HPDE6-E6E7 (cell line): ENCODE measurements around the gene ZC3H7A.
"Not testable (repeated sequence)": the region's sequence is repeated elsewhere in the genome, so short reads cannot be mapped to it uniquely, and the experiment has no call there.

Experiments
- DNase-seq: peaks from one replicate; pipeline ENCODE4 v3.0.0; 2011; ENCODE audit warnings: missing footprints; ENCODE audit errors: extremely low spot score

ZC3H7A gene, protein sequence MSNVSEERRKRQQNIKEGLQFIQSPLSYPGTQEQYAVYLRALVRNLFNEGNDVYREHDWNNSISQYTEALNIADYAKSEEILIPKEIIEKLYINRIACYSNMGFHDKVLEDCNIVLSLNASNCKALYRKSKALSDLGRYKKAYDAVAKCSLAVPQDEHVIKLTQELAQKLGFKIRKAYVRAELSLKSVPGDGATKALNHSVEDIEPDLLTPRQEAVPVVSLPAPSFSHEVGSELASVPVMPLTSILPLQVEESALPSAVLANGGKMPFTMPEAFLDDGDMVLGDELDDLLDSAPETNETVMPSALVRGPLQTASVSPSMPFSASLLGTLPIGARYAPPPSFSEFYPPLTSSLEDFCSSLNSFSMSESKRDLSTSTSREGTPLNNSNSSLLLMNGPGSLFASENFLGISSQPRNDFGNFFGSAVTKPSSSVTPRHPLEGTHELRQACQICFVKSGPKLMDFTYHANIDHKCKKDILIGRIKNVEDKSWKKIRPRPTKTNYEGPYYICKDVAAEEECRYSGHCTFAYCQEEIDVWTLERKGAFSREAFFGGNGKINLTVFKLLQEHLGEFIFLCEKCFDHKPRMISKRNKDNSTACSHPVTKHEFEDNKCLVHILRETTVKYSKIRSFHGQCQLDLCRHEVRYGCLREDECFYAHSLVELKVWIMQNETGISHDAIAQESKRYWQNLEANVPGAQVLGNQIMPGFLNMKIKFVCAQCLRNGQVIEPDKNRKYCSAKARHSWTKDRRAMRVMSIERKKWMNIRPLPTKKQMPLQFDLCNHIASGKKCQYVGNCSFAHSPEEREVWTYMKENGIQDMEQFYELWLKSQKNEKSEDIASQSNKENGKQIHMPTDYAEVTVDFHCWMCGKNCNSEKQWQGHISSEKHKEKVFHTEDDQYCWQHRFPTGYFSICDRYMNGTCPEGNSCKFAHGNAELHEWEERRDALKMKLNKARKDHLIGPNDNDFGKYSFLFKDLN

DNA sequence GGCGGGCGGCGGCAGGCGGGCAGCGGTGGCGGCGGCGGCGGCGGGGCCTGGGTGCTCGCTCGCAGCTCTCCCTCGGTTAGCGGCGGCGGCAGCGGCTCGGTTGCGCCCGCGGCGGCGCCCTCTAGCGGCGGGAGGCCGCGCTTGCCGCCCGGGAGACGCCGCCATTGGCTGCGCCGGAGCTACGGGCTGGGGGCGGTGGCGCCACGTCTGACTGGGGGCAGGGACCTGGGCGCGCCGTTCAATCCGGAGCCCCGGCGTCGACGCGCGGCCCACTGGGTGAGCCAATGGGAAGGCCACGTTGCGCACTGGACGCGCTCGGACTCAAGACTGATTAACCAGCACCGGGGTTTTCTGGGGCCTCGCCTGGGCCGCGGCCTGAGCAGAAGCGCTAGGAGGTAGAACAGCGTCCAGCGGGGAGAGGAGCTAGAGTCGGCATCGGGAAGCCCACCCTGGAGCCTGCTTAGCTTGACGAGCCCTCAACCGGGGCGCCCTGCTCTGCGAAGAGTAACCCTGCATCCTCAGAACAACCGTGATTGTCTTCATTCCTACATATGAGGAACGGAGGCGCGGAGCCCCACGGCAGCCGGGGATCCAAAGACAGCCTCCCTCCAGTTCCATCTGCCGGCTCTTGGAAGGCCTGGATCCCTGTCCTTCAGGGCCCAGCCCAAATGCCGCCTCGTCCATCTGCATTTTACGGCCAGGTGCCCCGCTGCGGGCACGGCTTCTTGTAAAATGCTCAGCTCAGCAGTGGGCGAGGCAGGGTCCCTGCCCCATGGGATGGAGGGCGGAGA, at the start of gene ZC3H7A:
Gene ZC3H7A (minus strand): TSS at position 93 of the 791 bp plus-strand sequence. CDS start 14,904 bp downstream, outside the sequence.
- DNase-seq = peak; percentile 95

DNA sequence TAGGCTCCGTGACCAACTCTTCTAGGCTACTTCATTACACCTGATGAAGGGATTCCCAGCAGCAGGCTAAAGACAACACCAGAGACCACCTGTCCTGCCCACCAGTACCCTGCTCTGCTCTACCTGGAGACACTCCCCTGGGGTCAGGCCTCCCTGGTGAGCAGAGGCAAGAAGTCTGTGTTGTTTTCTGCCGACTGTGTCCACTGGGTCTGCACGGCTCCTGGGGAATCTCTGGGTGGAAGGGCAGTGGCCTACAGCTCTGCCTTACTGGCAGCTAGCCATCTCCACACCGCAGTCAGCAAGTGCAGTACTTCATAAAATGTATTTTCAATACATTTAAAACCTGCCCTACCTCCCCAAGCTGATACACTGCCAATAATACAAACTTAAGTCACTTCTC, 47.4 kb upstream of the ZC3H7A start:
- no peak for DNase-seq

DNA sequence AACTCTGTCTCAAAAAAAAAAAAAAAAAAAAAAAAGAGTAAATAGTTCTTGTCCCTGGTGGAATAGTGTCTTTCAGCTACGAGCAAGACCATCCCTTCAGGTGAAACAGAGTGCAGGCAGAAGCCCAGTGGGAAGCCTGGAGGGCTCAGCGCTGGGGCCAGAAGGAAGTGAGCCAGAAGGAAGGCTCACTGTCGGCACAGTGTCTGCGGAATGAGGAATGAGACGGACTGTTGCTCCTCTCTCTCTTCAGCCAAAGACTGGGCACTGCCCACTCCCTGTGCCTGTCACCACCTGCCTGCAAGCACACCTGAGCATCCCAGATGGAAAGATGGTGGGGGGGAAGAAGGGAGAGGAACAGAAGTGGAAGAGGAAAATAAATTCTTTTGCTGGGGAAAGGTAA, 46.8 kb upstream of the ZC3H7A start:
- no peak for DNase-seq

DNA sequence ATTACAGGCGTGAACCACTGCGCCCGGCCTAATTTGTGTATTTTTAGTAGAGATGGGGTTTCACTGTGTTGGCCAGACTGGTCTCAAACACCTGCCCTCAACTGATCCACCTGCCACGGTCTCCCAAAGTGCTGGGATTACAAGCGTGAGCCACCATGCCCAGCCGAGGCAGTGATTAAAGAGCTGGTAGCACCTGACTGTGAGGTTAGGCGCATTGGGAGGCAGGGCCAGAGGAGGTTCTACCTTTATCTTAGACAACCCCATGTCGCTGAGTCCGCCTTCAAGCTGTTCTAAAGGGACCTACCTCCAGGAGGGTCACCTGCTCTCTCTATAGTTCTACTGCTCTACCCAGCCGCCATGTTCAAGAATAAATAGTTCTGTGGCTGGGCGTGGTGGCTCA, 46.1 kb upstream of the ZC3H7A start:
- no peak for DNase-seq

DNA sequence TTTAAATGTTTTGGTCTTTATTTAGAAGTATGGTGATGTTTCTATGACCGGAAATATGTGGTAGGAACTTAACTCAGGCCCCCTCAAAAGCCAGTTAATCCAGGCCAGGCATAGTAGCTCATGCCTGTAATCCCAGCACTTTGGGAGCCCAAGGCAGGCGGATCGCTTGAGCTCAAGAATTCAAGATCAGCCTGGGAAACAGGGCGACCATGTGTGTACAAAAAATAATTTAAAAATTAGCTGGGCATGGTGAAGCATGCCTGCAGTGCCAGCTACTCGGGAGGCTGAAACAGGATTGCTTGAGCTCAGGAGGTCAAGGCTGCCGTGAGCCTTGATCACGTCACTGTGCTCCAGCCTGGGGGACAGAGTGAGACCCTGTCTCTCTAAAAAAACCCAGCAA, 44.0 kb upstream of the ZC3H7A start:
- no peak for DNase-seq

DNA sequence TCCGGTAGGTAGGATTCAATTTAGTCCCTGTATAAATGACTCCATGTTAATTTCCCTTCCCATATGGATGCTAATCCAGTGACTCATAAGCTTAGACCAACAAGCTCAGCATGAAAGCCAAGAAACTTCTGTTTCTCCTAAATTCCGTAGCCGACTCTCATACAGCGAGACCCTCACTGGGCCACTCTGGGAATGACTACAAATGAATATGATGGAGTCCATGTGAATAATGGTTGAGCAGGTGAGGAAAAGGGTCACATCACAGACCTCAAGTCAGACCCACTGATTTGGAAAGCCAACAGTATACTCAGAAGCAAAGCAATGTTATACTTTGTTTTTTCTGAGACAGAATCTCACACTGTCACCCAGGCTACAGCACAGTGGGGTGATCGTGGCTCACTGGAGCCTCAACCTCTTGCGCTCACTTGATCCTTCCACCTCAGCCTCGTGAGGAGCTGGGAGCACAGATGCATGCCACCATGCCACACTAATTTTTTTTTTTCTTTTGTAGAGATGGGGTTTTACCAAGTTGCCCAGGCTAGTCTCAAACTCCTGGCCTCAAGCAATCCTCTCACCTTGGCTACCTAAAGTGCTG, 39.7 kb upstream of the ZC3H7A start:
- no peak for DNase-seq

DNA sequence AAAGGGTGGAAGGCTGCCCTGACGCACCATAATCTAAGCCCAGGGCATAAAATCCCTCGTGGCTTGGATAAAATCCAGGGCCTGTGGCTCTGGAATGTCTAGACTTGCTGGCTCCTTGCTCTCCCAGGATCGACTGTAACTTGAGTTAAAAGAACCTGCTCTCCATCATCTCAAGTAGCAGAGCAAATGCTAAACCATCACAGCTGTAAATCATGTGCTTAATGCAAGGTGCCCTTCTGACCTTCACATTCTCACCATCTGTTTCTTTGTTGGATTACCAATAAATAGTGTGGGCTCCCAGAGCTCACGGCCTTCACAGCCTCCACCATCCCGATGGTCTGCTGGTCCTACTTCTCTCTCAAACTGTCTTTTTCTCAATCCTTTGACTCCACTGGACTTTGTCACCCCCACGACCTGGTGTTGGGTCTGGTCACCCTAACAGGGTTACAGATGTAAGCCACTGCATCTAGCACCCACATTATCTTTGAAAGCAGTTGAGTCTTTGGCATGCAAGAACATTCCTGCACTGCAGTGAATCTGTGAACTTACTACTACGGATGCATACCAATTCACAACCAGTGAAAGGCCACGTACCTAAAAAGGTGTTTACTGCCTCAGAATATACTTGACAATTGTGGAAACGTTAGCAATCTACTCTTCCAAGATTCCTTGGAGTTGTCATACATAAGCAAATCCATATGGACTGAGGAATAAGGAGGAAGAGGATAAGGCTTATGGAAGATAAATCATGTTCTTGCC, 39.0 kb upstream of the ZC3H7A start:
- no peak for DNase-seq

DNA sequence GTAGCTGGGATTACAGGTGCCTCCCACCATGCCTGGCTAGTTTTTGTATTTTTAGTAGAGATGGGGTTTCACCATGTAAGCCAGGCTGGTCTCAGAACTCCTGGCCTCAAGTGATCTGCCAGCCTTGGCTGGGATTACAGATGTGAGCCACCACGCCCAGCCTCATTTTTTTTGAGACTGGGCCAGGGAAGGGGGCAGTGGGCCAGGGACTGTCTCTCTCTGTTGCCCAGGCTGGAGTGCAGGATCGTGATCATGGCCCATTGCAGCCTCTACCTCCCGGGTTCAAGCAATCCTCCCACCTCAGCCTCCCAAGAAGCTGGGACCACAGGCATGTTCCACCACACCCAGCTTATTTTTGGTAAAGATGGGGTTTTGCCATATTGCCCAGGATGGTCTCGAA, 38.3 kb upstream of the ZC3H7A start:
- DNase-seq = no peak

DNA sequence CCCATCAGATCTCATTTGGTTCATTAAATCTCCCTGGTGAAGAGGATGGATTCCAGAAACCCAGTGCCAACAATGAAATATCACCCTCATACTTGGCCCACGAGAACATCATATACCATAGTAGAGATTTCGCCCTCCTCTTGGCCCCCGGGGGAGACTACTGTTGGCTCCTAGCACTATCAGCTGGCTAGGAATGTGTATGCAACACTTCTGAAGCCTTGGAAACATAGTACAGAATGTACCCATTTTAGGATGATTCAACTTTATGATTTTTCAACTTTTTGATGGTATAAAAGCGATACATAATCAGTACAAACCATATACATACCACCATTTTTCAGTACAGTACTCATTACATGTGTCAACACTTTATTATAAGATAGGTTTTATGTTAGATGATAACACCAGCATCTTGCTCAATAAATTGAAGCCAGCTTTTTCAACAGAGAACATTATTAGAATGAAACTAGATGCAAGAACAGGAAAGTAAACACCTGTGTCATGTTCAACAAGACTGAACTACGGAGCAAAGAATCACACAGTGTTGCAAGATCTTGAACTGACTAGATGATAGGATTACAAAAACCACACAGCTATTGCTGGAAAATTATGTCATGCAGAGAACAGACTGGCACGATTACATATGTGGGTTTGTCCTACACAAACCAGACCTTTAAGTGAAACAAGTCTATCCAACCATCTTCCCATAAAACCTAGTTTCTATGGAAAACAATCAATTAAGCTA, 37.1 kb upstream of the ZC3H7A start:
- peak; percentile 49 for DNase-seq

DNA sequence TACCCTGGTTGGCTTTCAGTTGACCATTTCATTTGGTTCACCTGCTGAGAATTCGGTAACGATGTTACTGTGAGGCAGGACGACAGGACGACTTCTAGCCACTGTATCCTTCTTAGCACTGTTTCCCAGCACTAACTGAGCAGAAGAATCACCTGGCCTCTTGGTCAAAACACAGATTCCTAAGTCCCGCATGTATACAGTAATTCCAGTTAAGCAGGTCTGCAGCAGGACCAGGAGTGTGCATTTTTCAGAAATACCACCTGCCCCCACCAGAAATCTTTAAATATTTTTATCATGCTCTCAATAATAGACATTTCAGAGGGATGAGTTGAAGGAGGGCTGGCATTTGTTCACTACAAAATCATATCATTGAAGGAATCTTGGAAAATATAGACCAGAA, 31.6 kb upstream of the ZC3H7A start:
- no peak for DNase-seq

DNA sequence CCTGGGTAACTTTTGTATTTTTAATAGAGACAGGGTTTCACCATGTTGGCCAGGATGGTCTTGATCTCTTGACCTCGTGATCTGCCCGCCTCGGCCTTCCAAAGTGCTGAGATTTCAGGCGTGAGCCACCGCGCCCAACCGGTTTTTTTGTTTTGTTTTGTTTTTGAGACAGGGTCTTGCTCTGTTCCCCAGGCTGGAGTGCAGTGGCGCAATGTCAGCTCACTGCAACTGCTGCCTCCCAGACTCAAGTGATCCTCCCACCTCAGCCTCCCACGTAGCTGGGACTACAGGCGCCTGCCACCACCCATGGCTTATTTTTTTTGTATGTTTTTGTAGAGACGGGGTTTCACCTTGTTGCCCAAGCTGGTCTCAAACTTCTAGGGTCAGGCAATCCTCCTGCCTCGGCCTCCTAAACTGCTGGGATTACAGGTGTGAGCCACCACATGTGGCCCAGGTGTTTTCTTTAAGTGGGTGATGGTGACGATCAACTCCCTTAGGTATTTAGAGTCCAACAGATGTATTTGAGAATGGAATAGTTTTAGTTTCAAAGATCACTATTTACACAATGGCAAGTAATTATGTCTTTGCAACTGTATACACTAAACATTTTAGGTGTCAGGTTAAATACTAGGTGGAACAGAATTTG, 28.6 kb upstream of the ZC3H7A start:
- DNase-seq = not testable (repeated sequence)

DNA sequence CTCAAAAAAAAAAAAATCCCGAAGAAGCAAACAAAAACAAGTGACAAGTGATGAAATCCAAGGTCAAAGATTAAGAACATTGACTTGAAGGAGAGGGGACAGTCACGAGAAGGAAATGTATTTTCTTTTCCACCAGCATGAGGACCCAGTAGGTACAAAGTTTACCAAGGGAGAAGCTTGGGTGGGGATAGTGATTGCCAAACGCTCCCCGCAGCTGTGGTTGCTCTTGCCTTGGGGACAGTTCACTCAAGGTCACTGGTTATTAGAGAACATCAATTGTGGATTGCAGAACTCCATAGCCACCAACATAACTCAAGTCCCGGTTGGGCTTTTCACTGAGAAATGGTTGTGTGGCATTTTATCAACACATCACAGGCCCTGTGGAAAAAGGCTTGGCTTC, 27.3 kb upstream of the ZC3H7A start:
- DNase-seq = no peak

DNA sequence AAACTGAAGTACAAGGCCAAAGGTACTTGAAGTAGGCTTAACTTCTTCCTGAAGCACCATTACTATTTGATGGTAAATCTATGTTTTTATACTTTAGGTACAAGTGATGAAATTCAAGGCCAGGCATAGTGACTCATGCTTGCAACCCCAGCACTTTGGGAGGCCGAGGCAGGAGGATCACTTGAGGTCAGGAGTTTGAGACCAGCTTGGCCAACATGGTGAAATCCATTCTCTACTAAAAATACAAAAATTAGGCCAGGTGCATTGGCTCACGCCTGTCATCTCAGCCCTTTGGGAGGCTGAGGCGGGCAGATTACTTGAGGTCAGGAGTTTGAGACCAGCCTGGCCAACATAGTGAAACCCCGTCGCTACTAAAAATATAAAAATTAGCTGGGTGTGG, 26.6 kb upstream of the ZC3H7A start:
- DNase-seq = not testable (repeated sequence)

DNA sequence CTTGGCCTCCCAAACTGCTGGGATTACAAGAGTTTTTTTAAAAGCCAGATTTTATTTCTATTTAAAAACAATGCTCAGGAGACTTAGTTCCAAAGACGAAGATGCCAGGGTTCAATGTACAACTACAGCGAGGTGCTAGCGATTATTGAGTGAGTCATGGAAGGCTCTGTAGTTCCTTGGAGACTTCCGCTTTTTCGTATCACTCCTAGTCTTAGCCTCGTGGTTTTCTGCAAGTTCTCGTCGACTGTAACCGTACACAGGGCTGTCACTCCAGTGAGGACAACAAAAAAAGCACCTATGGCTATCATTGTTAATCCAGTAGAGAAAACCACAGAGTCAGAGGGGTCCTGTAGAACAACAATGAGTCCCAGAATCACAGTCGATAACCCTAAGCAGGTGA, 22.7 kb upstream of the ZC3H7A start:
- DNase-seq = no peak

DNA sequence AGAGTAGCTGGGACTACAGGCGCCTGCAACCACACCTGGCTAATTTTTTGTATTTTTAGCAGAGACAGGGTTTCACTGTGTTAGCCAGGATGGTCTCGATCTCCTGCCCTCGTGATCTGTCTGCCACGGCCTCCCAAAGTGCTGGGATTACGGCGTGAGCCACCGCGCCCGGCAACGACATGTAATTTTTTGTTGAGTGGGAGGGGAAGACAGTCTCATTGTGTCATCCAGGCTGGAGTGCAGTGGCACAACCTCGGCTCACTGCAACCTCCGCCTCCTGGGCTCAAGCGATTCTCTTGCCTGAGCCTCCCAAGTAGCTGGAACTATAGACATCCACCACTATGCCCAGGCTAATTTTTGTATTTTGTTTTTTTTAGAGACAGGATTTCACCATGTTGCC, 21.9 kb upstream of the ZC3H7A start:
- not testable (repeated sequence) for DNase-seq

DNA sequence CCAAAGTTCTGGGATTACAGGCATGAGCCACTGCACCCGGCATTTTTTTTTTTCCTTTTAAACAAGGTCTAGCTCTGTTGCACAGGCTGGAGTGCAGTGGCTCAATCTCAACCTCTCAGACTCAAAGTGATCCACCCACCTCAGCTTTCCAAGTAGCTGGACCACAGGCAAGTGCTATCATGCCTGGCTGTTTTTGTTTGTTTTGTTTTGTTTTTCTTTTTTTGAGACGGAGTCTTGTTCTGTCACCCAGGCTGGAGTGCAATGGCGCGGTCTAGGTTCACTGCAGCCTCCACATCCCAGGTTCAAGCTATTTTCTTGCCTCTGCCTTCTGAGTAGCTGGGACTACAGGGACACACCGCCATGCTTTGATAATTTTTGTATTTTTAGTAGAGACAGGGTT, 19.1 kb upstream of the ZC3H7A start:
- no peak for DNase-seq

DNA sequence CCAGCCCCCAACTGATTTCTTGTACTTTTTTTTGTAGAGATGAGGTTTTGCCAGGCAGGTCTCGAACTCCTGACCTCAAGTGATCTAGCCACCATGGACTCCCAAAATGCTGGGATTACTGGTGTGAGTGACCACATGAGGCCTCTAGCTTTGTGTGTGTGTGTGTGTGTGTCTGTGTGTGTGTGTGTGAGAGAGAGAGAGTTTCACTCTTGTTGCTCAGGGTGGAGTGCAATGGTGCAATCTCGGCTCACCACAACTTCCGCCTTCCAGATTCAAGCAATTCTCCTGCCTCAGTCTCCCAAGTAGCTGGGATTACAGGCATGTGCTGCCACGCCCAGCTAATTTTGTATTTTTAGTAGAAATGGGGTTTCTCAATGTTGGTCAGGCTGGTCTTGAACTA, 17.7 kb upstream of the ZC3H7A start:
- not testable (repeated sequence) for DNase-seq

DNA sequence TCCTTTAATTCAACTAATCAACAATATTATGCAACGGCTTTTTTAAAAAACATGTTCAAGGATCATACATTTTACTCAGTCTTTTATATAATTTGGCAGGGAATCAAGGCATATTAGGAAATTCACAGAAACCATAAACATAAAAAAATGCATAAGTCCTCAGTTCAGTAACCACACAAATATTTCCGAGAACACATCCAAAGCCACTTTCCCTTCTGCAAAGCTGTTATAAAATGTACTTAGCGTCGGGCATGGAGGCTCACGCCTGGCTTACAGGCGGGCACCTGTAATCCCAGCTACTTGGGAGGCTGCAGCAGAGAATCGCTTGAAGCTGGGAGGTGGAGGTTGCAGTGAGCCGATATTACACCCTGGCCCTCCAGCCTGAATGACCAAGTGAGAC, 9.7 kb upstream of the ZC3H7A start:
- DNase-seq = no peak

DNA sequence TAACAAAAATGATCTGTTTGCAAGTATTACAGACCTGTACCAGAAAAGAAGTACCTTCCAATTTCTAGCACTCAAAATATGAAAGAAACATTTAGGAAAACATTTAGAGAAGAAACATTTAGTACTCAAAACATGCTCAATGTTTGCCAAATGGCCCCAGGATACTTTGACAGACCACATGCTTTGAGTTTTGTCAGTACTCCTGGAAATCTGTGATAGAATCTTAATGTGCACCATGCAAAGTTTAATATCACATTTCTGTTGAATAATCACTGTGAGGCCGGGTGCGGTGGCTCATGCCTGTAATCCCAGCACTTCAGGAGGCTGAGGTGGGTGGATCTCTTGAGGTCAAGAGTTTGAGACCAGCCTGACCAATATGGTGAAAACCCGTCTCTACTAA, 8.5 kb upstream of the ZC3H7A start:
- no peak for DNase-seq
